K562 (cell line): Measurements from ENCODE around the gene WDR86. TPM values are rescaled to one million over a fixed set of nuclear protein-coding genes. Genes with fewer than 3 reads are reported as not detected.
A peak's percentile ranks its signal among the peaks of the same experiment; 100 is the strongest.

Source experiments
- CGGBP1 ChIP-seq: fragments of 250-450 bp; sonication (Bioruptor Pico); IDR thresholded peaks from 2 replicates; pipeline ENCODE4 v1.9.0; 2021; ENCODE audit warnings: mild to moderate bottlenecking
- CHD1 ChIP-seq: fragments of 200-600 bp; sonication (generic); IDR thresholded peaks from one replicate; pipeline ENCODE4 v1.6.1; 2012; ENCODE audit warnings: mild to moderate bottlenecking, moderate library complexity, low read length, inconsistent platforms
- NFRKB ChIP-seq: fragments of 450-650 bp; IDR thresholded peaks from 2 replicates; pipeline ENCODE4 v1.6.1; 2016; ENCODE audit warnings: low read depth
- SFPQ ChIP-seq: fragments of 200-400 bp; formaldehyde crosslinking; IDR thresholded peaks from 2 replicates; pipeline ENCODE4 v1.6.1; 2017; ENCODE audit warnings: mild to moderate bottlenecking, low read depth, low read length, moderate library complexity
- ZBTB40 ChIP-seq, 2 experiments: fragments of 450-650 bp in 1 of 2; sonication (generic) in 1 of 2; formaldehyde crosslinking in 1 of 2; IDR thresholded peaks; 2 replicates each; pipeline versions ENCODE4 v1.7.1 to v1.9.0; 2016 to 2022; ENCODE audit warnings: inconsistent platforms in 1 of 2, mild to moderate bottlenecking in 1 of 2, missing genetic modification reagents in 1 of 2
- ZEB2 ChIP-seq: fragments of 450-650 bp; IDR thresholded peaks from 2 replicates; pipeline ENCODE4 v1.6.1; 2016
- ZNF124 ChIP-seq: sonication (generic); formaldehyde crosslinking; IDR thresholded peaks from 2 replicates; pipeline ENCODE4 v1.8.1; 2022; ENCODE audit warnings: missing genetic modification reagents
- ZNF57 ChIP-seq: fragments of 450-650 bp; formaldehyde crosslinking; IDR thresholded peaks from 2 replicates; pipeline ENCODE4 v1.4.0; 2020; ENCODE audit warnings: mild to moderate bottlenecking, moderate library complexity
- polyA plus RNA-seq, 8 experiments: library from polyadenylated mRNA; depleted of rRNA in 4 of 8; stranded (reverse) in 5 of 8; unstranded in 3 of 8; fragments of >200 nt; fragmentation: Nextera tagmentation in 2 of 8; fragmentation: Illumina TruSeq in 1 of 8; extraction: Ambion mirVana in 2 of 8; extraction: Trizol in 1 of 8; gene quantifications; 2 replicates each; pipeline versions ENCODE4 v1.2.1 to v1.2.3, GENCODE V29; 2011 to 2014; ENCODE audit warnings: inconsistent platforms in 1 of 8, missing spikeins in 1 of 8
- total RNA-seq, 7 experiments: library from RNA; depleted of rRNA in 6 of 7; stranded (reverse); fragments of >200 nt in 6 of 7; fragmentation: Illumina TruSeq in 2 of 7; extraction: Trizol in 2 of 7; gene quantifications; 2 replicates each; pipeline versions ENCODE4 v1.2.1 to v1.2.3, GENCODE V29; 2011 to 2021; ENCODE audit warnings: low replicate concordance in 1 of 7

WDR86 gene
- total and polyA plus RNA-seq, 9 of the 15 experiments (the other 6 are each of a cell fraction or from before 2014, with no cell fraction given): 0.24 TPM; not detected in 8

- no peak for TF ChIP-seq SFPQ
- no peak for TF ChIP-seq ZNF124 (CRISPR knock-in tag)
- TF ChIP-seq ZNF57: no peak
- no peak for TF ChIP-seq CGGBP1 (CRISPR knock-in tag)
- no peak for TF ChIP-seq ZBTB40 (IDR thresholded peaks at IDR 0.05)
- TF ChIP-seq ZBTB40 (CRISPR knock-in tag; IDR thresholded peaks at IDR 0.05): no peak
- TF ChIP-seq NFRKB: 0 out of 2 replicates have a peak, but pooled peaks have one; percentile 20
- no peak for TF ChIP-seq CHD1
- peak; percentile 54; the same call in 1 of the 2 replicates for TF ChIP-seq ZEB2
Measured at GRCh38 chr7:151403764-151404163, 6.1 kb downstream of the WDR86 start (continued).
